Airway epithelial cell (primary cell): ENCODE data around the gene RBL1. TPM values are rescaled to one million over a fixed set of nuclear protein-coding genes. Genes with fewer than 3 reads are reported as not detected.

Experiments used
- total RNA-seq: library from RNA; depleted of rRNA; stranded (reverse); fragments of >200 nt; gene quantifications from 2 replicates; pipeline ENCODE4 v1.2.3, GENCODE V29; 2015

The RBL1 gene, protein sequence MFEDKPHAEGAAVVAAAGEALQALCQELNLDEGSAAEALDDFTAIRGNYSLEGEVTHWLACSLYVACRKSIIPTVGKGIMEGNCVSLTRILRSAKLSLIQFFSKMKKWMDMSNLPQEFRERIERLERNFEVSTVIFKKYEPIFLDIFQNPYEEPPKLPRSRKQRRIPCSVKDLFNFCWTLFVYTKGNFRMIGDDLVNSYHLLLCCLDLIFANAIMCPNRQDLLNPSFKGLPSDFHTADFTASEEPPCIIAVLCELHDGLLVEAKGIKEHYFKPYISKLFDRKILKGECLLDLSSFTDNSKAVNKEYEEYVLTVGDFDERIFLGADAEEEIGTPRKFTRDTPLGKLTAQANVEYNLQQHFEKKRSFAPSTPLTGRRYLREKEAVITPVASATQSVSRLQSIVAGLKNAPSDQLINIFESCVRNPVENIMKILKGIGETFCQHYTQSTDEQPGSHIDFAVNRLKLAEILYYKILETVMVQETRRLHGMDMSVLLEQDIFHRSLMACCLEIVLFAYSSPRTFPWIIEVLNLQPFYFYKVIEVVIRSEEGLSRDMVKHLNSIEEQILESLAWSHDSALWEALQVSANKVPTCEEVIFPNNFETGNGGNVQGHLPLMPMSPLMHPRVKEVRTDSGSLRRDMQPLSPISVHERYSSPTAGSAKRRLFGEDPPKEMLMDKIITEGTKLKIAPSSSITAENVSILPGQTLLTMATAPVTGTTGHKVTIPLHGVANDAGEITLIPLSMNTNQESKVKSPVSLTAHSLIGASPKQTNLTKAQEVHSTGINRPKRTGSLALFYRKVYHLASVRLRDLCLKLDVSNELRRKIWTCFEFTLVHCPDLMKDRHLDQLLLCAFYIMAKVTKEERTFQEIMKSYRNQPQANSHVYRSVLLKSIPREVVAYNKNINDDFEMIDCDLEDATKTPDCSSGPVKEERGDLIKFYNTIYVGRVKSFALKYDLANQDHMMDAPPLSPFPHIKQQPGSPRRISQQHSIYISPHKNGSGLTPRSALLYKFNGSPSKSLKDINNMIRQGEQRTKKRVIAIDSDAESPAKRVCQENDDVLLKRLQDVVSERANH
- total RNA-seq = 6.9 and 7.2 TPM in 2 replicates

DNA sequence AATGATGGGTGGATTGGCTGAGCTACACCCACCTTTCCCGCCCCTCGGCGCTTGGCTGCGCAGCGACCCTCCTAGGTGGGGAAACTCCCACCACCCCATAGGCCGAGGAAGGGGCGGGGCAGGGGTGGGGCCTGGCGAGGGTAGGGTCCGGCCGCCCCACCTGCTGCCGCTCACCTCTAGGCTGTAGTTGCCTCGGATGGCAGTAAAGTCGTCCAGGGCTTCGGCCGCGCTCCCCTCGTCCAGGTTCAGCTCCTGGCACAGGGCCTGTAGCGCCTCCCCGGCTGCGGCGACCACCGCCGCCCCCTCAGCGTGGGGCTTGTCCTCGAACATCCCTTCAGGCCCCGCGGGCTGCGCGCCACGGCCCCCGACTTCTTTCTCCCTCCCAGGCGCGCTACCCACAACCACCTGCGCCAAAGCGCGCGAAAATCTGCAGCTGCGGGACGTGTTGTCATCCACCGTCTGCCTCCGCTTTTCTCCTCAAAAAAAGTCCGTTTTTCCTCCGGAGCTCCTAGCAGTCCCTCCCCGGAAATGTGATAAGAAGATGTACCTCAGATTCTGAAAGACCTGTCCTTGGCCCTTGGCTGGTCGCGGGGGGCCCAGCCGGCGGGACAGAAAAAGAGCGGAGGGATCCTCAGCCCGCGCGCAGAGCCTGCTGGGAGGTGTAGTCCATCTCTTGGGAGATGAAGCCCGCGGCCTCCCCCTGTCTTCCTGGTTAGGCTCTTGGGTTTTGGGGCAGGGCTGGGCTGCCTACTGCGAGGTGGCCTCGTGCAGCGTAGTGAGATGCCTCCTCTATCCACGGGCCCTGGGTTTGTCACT is at the start of gene RBL1:
Gene RBL1 (minus strand): TSS at position 399 of the 816 bp plus-strand sequence. CDS start 69 bp downstream, at position 330.

DNA sequence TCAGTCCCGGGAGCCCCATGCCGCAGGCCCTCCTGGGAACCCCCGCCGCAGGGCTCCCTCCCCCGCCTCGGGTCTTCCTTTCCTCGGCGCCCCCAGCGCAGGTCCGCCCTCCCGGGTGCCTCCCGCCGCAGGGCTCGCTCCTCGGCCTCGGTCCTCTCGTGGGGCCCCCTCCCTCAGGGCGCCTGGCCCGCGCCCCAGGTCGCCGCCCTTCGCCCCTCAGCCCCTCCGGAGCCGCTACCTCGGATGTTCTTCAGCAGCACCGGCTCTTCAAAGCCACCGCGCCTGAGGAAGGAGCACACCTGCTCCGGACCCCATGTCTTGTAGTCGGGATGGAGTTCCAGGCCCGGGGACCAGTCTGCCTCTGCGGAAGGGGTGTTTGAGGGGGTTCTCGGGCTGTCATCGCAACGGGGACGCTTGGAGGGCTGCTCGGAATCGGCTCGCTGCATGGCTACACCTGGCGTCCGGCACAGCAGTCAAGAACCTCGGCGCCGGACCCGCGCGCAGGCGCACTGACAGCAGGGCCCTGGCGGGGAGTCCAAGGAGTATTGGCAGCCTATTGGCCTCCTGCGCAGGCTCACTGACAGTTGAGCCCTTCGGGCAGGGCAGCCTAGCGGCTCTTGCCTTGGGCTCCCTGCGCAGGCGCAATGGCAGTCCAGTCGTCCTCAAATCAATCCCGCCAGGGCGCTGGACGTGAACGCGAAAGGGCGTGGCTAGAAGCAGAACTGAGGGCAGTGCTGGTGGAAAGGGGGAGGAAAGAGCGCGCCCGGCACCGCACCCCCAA is 144.4 kb downstream of the RBL1 start, which contains the start of gene SAMHD1:
Gene SAMHD1 (minus strand): TSS at position 511 of the 781 bp plus-strand sequence. CDS start 65 bp downstream, at position 446.

Other genes with a start within 250 kb of the RBL1 start
- gene TLDC2, start 219.9 kb downstream of the RBL1 start, total RNA-seq = not detected in 2 replicates
- 7.4 and 8.3 TPM in 2 replicates for gene SAMHD1, start 144.3 kb downstream of the RBL1 start, total RNA-seq
- gene RPN2, start 83.3 kb upstream of the RBL1 start, total RNA-seq = 159 and 211 TPM in 2 replicates
- gene MROH8, start 83.6 kb upstream of the RBL1 start, total RNA-seq = 0.07 and 1.2 TPM in 2 replicates
- gene GHRH, start 165.8 kb upstream of the RBL1 start, total RNA-seq = not detected in 2 replicates
- 29.4 and 38.5 TPM in 2 replicates for gene MANBAL, start 193.7 kb upstream of the RBL1 start, total RNA-seq